Measurements from ENCODE around the gene ATAD3A. TPM values are rescaled to one million over a fixed set of nuclear protein-coding genes. Genes with fewer than 3 reads are reported as not detected.
"Not testable (repeated sequence)": the region's sequence is repeated elsewhere in the genome, so short reads cannot be mapped to it uniquely, and the experiment has no call there.

ATAD3A gene
- total RNA-seq, 4 donors from 2014 or later, result 14.9 to 72.6 (median 24.4) TPM

DNA sequence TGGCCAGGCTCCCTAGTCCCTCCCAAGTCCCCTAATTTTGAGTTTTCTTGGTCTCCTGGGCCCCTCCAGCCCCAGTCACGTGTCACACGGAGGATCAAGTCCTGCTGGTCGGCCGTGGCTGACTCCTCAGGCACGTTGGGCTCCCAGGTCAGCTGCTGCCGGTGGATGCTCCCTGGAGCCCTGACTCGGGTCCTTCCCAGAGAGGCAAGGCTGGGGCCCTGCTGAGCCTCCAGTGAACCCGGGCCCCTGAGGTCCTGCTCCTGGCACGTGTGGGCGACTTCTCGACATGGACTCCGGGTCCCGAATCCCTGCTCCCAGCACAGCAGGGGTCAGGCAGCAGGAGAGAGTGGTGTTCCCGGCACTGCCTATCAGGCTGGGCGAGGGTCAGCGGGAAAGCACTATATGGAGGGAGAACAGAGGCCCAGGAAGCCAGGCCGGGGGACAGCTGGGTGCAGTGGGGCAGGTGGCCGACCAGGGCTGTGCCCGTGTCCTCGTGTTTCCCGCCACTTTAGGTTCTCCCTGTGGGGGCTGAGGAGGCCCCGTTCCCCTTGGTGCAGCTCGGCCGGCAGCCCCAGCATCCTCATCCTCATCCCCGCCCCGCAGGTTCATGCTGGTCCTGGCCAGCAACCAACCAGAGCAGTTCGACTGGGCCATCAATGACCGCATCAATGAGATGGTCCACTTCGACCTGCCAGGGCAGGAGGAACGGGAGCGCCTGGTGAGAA, 15.3 kb downstream of the ATAD3A start:
- Histone ChIP-seq H3K4me3 (no peak overlapping the region), H3K9me3 (peaks cover 0 to 5% (median 0%) of the 10 kb centered on the region in 4 donors), H3K27ac (no peak overlapping the region), H3K4me1 (no peaks in the 10 kb centered on the region), H3K36me3 (peaks cover 0 to 33% (median 0%) of the 10 kb centered on the region in 3 donors), H3K27me3 (no peaks in the 10 kb centered on the region)
- TF ChIP-seq CTCF (IDR thresholded peaks at IDR 0.05), result no peak
- no peak for TF ChIP-seq POLR2A (IDR thresholded peaks at IDR 0.05)
- DNase-seq, result no peak

DNA sequence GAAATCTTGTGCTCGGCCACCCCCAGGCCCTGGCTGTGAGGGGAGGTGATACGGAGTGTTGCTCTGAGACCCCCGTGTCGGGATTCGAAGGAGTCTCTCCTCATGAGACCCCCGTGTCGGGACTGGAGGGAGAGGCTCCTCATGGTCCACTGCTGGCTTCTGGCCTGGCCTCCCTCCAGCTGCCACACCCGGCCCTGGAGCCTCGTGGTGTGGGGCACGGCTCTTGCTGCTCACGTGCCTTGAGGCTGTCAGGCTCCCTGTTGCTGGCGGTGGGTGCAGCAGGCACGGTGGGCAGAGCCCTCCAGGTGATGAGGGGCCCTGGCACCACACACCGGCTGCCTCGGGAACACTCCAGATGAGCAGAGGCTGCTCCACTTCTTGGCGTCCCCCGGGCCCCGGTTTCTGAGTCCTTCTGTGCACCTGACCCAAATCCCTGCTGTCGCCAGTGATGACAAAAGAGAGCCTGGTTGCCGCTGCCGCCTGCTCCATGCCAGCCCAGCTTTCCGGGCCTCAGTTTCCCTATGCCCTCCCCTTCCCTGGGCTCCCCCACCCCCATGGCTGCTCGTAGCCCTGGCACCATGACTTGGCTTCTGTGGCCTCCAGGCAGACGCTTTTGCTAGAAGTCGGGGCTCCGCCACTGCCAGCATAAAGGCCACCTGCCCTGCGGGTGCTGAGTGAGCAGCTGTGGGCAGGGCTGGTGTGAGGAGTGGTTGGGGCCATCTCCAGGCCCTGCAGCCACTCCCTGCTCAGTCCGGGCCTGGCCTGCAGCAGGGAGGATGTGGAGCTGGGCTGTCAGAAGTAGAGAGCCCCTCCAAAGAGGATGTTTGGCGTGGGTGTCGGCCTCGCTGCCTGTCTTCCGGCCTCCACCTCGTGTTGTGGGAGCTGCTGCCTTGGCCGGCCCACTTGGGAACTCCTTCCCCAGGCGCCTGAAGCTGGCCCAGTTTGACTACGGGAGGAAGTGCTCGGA, 16.6 kb downstream of the ATAD3A start:
- no peak for DNase-seq
- peaks cover 0 to 24% (median 0%) of the 10 kb centered on the region in 3 donors for H3K36me3 ChIP-seq
- no peaks in the 10 kb centered on the region for H3K4me1 ChIP-seq
- H3K27ac ChIP-seq, result no peak overlapping the region
- TF ChIP-seq POLR2A (IDR thresholded peaks at IDR 0.05) (no peak), CTCF (IDR thresholded peaks at IDR 0.05) (no peak)
- no peak overlapping the region for H3K4me3 ChIP-seq
- H3K9me3 ChIP-seq, result peaks cover 0 to 5% (median 0%) of the 10 kb centered on the region in 4 donors
- H3K27me3 ChIP-seq, result no peaks in the 10 kb centered on the region

DNA sequence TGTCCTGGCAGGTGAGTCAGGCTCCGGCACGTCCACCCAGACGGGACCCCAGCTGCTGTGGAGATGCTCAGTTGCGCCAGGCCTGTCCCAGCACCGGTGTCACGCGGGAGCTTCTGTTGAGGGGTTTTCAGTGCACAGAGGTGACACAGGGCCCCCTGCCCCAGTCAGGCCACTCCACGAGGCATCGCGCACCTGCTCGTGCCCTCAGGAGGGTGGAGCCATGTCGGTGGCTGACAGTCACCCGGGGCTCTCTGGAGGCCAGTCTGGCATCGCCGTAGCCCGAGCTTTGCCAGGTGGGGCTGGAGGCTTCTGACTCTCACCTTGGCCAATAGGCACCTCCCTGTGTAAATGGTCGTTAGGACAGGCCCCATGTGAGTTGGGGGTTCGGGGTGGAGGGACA, 17.4 kb downstream of the ATAD3A start:
- H3K4me1 ChIP-seq, result no peaks in the 10 kb centered on the region
- H3K36me3 ChIP-seq, result peaks cover 0 to 23% (median 0%) of the 10 kb centered on the region in 3 donors
- DNase-seq, result no peak
- H3K4me3 ChIP-seq, result no peak overlapping the region
- H3K27ac ChIP-seq, result no peak overlapping the region
- H3K9me3 ChIP-seq, result peaks cover 0 to 5% (median 0%) of the 10 kb centered on the region in 4 donors
- no peak for TF ChIP-seq CTCF (IDR thresholded peaks at IDR 0.05)
- no peak for TF ChIP-seq POLR2A (IDR thresholded peaks at IDR 0.05)
- H3K27me3 ChIP-seq, result no peaks in the 10 kb centered on the region

DNA sequence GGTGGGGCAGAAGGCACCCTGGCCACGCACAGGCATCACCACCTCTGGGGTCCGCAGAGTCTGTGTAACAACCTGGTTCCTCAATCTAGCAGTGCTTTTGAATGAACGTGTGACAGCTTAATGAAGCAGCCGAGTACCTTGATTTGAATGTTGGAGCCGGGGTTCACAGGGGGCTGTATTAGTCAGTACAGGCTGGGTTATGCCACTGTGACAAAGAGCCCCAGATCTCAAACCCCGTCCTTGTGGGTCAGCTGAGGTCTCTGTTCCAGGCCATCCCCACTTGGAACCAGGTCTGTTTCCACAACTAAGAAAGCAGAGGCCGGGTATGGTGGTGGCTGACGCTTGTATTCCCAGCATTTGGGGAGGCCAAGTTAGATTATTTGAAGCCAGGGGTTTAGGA, 18.0 kb downstream of the ATAD3A start:
- Histone ChIP-seq H3K9me3 (peaks cover 0 to 5% (median 0%) of the 10 kb centered on the region in 4 donors), H3K27ac (no peak overlapping the region), H3K4me3 (no peak overlapping the region), H3K4me1 (no peaks in the 10 kb centered on the region), H3K27me3 (no peaks in the 10 kb centered on the region), H3K36me3 (peaks cover 0 to 23% (median 0%) of the 10 kb centered on the region in 3 donors)
- no peak for DNase-seq
- TF ChIP-seq CTCF (IDR thresholded peaks at IDR 0.05) (no peak), POLR2A (IDR thresholded peaks at IDR 0.05) (no peak)

DNA sequence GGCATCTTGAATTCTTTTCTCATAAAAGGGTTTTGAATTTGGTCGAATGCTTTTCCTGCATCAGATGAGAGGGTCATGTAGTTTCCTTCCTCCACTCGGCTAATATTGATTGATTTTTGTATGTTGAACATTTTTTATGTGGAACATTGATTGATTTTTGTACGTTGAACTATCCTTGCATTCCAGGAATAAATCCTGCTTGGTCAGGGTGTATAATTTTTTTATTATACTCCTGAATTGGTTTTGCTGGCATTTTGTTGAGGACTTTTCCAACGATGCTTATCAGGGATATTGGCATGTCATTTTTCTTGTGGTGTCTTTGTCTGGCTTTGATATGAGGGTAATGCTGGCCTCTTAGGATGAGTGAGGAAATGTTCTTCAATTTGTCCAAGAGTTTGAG, 20.0 kb downstream of the ATAD3A start:
- H3K36me3 ChIP-seq, result peaks cover 0 to 23% (median 0%) of the 10 kb centered on the region in 3 donors
- no peak overlapping the region for H3K27ac ChIP-seq
- H3K27me3 ChIP-seq, result no peaks in the 10 kb centered on the region
- no peak for DNase-seq
- peaks cover 0 to 5% (median 0%) of the 10 kb centered on the region in 4 donors for H3K9me3 ChIP-seq
- no peaks in the 10 kb centered on the region for H3K4me1 ChIP-seq
- TF ChIP-seq POLR2A (IDR thresholded peaks at IDR 0.05), result no peak
- no peak for TF ChIP-seq CTCF (IDR thresholded peaks at IDR 0.05)
- H3K4me3 ChIP-seq, result no peak overlapping the region

DNA sequence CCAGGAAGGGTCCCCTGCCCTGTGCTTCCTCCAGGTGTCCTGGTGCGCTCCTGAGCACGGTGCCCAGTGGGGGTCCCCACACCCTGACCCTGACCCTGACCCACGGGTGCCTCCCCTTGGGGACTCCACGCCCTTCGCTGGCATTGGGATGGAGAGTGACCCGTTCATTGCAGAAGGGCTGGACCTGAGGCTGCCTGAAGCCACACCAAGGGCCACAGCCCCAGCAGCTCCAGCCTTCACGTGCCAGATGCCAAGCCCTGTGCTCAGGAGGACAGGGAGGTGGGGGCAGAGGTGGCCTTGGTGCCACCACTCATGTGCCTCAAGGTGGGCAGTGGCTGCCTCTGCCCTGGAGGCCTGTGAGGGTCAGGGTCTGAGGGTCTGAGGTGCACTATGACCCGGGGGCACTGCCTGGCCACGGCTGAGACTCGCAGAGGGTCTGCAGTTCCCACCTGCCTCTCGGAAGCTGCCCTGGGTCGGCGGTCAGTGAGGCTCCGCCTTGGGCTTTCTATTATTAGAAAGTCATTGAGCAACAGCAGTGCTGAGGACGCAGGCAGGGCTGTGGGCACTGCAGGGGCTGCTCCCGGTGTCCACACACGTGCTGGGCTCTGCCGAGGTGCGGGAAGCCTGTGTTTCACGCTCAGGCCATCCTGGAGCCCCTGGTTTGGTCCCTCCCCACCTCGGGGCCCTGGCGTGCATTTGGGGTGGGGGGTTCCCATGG, 21.4 kb downstream of the ATAD3A start:
- H3K9me3 ChIP-seq, DNase-seq, H3K4me1 ChIP-seq, H3K27ac ChIP-seq, H3K4me3 ChIP-seq, H3K27me3 ChIP-seq: not testable (repeated sequence)
- H3K36me3 ChIP-seq, result peaks cover 0 to 15% (median 0%) of the 10 kb centered on the region in 3 donors

- H3K36me3 ChIP-seq, H3K27me3 ChIP-seq, H3K4me1 ChIP-seq, H3K9me3 ChIP-seq, DNase-seq, H3K27ac ChIP-seq, H3K4me3 ChIP-seq: not testable (repeated sequence)
Measured at GRCh38 chr1:1533894-1534291, 21.9 kb downstream of the ATAD3A start.

All from Peyer's patch (tissue), 4 donors.